ENCODE results near the gene SPECC1. TPM values are rescaled to one million over a fixed set of nuclear protein-coding genes. Genes with fewer than 3 reads are reported as not detected.
"Not testable (repeated sequence)": the region's sequence is repeated elsewhere in the genome, so short reads cannot be mapped to it uniquely, and the experiment has no call there.

The SPECC1 gene
- total and polyA plus RNA-seq, 2 of the 13 experiments (the other 11 are each of a cell fraction or from before 2014, with no cell fraction given): 2.3 to 6.9 TPM

DNA sequence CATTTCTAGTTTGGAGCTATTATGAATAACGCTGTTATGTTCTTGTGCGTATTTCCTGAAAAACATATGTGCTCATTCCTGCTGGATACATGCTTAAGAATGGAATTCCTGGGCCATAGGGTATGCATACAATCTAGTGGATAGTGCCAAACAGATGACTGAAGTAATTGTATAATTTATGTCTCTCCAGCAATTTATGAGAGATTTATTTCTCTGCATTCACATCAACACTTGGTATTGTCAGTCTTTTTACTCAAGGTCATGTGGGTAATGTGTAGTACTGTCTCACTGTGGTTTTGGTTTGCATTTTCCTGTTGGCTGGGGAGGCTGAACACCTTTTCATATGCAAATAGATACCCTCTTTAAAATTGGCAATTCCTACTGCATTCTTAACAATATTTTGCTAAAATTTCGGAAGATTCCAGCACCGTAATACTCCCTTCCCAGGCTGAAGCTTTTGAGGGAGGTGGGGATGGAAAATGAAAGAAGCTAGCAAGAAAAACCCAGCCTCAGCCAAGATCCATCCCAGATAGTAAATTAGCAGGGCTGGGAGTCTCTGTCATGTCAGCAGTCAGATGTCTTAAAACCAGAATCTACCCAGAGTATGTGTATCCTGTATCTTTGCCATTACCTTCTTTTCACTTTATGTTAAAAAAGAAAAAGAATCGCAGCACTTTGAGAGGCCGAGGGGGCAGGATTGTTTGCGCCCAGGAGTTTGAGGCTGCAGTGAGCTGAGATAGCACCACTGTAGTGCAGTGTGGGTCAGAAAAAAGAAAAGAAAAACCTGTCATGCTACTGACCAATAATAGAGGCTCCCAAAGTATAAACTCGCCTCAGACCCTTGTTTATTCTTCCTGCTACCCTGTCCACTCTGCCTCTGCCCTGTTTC, 253.3 kb downstream of the SPECC1 start (continued):
- TF ChIP-seq, protein P1, sequence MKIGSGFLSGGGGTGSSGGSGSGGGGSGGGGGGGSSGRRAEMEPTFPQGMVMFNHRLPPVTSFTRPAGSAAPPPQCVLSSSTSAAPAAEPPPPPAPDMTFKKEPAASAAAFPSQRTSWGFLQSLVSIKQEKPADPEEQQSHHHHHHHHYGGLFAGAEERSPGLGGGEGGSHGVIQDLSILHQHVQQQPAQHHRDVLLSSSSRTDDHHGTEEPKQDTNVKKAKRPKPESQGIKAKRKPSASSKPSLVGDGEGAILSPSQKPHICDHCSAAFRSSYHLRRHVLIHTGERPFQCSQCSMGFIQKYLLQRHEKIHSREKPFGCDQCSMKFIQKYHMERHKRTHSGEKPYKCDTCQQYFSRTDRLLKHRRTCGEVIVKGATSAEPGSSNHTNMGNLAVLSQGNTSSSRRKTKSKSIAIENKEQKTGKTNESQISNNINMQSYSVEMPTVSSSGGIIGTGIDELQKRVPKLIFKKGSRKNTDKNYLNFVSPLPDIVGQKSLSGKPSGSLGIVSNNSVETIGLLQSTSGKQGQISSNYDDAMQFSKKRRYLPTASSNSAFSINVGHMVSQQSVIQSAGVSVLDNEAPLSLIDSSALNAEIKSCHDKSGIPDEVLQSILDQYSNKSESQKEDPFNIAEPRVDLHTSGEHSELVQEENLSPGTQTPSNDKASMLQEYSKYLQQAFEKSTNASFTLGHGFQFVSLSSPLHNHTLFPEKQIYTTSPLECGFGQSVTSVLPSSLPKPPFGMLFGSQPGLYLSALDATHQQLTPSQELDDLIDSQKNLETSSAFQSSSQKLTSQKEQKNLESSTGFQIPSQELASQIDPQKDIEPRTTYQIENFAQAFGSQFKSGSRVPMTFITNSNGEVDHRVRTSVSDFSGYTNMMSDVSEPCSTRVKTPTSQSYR (CRISPR knock-in tag; IDR thresholded peaks at IDR 0.05; ENCODE audit: borderline replicate concordance): no peak
- TF ChIP-seq SOX13 (IDR thresholded peaks at IDR 0.05): no peak
- no peak for TF ChIP-seq SOX13 (CRISPR knock-in tag; conservative IDR thresholded peaks at IDR 0.05 in 1 of 2, IDR thresholded peaks at IDR 0.05 in 1 of 2)
- no peak for TF ChIP-seq SRSF4 (IDR thresholded peaks at IDR 0.05; ENCODE audit: low read depth, low read length, poor library complexity, severe bottlenecking)
- no peak for TF ChIP-seq ZSCAN31 (CRISPR knock-in tag; IDR thresholded peaks at IDR 0.05; ENCODE audit: low read depth)
- TF ChIP-seq ESRRA (CRISPR knock-in tag; IDR thresholded peaks at IDR 0.05; ENCODE audit: low read depth): no peak
- TF ChIP-seq ZNF709 (CRISPR knock-in tag; IDR thresholded peaks at IDR 0.05): no peak

DNA sequence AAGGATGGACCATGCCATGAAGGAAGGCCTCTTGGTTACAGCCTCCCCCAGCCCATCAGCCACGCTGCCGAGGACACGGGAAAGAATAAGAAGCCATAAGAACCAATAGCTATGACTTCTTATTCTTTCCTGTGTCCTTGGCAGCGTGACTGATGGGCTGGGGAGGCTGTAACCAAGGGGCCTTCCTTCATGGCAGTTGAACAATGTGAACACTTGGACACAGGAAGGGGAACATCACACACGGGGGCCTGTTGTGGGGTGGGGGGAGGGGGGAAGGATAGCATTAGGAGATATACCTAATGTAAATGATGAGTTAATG, 253.9 kb downstream of the SPECC1 start:
- CTCF ChIA-PET (ENCODE audit: low intra/inter-chr PET ratio, low total read pairs); intact Hi-C loops (cut with micrococcal nuclease; ENCODE audit: unreplicated experiment); BruUV-seq (replicated peaks); in situ Hi-C loops (cut with HindIII; ENCODE audit: extremely low pct_ligation_motif_present, low pct_unique_long_range_greater_than_20kb); H3K79me2 ChIP-seq (ENCODE audit: insufficient read depth, low read length); H3K27me3 ChIP-seq (ENCODE audit: control insufficient read depth in 1 of 2, insufficient read depth in 2 of 2, low read length in 2 of 2); H4K20me1 ChIP-seq (ENCODE audit: insufficient read depth, low read length); H3K9ac ChIP-seq (ENCODE audit: insufficient read depth, low read depth, low read length); DNase-seq (ENCODE audit: low spot score); FAIRE-seq; H2AFZ ChIP-seq (ENCODE audit: low read length); H3K4me3 ChIP-seq (replicated peaks in 1 of 3; ENCODE audit: insufficient read depth in 1 of 3, low read depth in 2 of 3, low read length in 3 of 3); POLR2A ChIA-PET; H3K4me1 ChIP-seq (ENCODE audit: insufficient read depth, low read length); H3K4me2 ChIP-seq (ENCODE audit: low read depth, low read length); H3K27ac ChIP-seq (ENCODE audit: extremely low read length, insufficient read depth, low read length); H3K9me3 ChIP-seq (ENCODE audit: low read length); ATAC-seq; H3K36me3 ChIP-seq (replicated peaks in 1 of 2; ENCODE audit: control insufficient read depth in 1 of 2, insufficient read depth in 2 of 2, low read length in 2 of 2): not testable (repeated sequence)
- WGBS (ENCODE audit: low lambda C conversion rate): 72% methylated on average over 5 of the region's 5 CpGs
